GM12892 (cell line): Measurements from ENCODE around the gene LCN6.
A peak's percentile ranks its signal among the peaks of the same experiment; 100 is the strongest.

Source experiments
- DNase-seq: peaks from one replicate; pipeline ENCODE4 v3.0.0; 2011; ENCODE audit not compliant: insufficient read length
- FAIRE-seq: peaks from 2 replicates; lab custom pipeline; 2011; peaks lifted over from hg19 to GRCh38; lab: Jason Lieb, UNC
- POLR2A ChIP-seq: IDR thresholded peaks from 2 replicates; pipeline ENCODE4 v1.6.1; 2011; ENCODE audit warnings: low read depth, low read length, control low read depth
- POLR2AphosphoS5 ChIP-seq: IDR thresholded peaks from 2 replicates; pipeline ENCODE4 v1.6.1; 2011; ENCODE audit warnings: low read depth, low read length, control low read depth
- TAF1 ChIP-seq: IDR thresholded peaks from 2 replicates; pipeline ENCODE4 v1.6.1; 2011; ENCODE audit warnings: low read depth, mild to moderate bottlenecking, control low read depth, low read length, borderline replicate concordance

Gene LCN6

DNA sequence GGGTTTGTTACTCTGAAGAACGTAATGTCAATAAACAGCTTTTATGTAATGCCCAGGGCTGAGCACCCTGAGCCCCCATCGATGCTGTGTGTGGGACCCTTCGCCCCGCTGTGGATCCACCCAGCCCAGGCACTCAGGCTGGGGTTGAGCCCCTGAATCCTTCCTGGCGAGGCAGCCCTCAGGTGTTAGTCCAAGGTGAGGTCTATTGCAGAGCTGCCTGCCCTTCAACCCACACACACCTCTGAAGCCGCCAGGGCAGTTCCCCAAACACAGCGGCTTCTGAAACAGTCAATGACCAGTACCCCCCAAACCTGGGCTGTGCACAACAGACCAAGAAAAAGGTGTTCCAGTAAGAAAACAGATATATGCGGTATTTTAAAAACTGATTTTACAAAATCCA, 24.3 kb downstream of the LCN6 start:
- FAIRE-seq (no peak), DNase-seq (no peak)
- TF ChIP-seq TAF1, result no peak
- TF ChIP-seq POLR2AphosphoS5, result no peak
- no peak for TF ChIP-seq POLR2A

DNA sequence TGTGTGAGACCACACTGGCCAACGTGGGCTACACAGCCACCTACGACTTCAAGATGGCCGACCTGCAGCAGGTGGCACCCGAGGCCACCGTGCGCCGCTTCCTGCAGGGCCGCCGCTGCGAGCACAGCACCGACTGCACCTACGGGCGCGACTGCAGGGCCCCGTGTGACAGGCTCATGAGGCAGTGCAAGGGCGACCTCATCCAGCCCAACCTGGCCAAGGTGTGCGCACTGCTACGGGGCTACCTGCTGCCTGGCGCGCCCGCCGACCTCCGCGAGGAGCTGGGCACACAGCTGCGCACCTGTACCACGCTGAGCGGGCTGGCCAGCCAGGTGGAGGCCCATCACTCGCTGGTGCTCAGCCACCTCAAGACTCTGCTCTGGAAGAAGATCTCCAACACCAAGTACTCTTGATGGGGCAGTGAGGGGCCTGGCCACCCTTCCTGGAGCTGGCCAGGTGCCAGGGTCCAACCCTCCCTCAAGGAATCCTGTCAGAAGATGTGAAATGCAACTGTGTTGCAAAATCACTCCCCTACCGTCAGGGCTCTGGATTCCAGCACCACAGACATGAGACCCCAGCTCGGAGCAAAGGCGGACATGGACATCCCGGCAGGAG, 24.9 kb downstream of the LCN6 start:
- DNase-seq (no peak), FAIRE-seq (no peak)
- TF ChIP-seq TAF1 (no peak), POLR2A (no peak; the same call in 1 of the 2 replicates), POLR2AphosphoS5 (peak; percentile 61; the same call in 1 of the 2 replicates)

DNA sequence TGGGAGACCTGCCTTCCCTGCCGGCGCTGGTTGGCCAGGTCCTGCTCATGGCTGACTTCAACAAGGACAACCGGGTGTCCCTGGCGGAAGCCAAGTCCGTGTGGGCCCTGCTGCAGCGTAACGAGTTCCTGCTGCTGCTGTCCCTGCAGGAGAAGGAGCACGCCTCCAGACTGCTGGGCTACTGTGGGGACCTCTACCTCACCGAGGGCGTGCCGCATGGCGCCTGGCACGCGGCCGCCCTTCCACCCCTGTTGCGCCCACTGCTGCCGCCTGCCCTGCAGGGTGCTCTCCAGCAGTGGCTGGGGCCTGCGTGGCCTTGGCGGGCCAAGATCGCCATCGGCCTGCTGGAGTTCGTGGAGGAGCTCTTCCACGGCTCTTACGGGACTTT, 25.4 kb downstream of the LCN6 start:
- DNase-seq, result no peak
- TF ChIP-seq POLR2A (no peak), POLR2AphosphoS5 (peak; percentile 71)
- no peak for FAIRE-seq

DNA sequence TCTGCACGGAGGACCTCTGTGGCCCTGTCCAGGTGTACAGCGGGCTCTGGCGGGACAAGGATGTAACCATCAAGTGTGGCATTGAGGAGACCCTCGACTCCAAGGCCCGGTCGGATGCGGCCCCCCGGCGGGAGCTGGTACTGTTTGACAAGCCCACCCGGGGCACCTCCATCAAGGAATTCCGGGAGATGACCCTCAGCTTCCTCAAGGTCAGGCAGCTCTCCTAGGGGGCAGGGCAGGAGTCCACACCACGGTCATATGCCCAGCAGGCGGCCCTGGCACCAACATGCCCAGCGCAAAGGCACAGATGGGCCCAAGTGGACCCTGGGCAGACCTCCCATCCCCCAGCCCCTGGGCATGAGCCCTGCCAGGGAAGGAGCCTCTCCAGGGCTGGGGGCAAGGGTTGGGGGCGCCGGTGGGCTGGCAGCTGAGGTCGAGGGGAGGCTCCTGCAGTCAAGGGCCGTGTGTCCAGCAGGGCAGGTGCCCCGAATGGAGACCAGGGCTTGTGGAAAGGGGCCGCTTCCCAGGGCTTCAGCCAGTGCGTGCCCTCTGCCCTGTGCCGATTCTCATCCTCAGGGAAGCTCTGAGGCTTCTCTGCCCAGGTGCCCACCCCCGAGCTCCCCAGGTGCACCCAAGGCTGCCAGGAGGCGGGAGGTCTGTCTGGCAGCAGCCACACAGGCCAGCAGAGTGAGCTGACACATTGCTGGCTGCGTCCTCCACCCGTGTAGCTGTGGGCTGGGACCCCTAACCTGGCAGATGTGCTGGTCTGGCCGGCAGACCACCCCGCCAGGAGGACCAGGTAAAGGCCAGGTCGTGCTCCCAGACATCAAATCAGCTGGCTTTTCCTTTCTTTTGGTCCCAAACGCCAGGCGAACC, 26.0 kb downstream of the LCN6 start:
- no peak for FAIRE-seq
- no peak for DNase-seq
- TF ChIP-seq POLR2A (peak; percentile 40; the same call in 1 of the 2 replicates), POLR2AphosphoS5 (no peak), TAF1 (no peak)

DNA sequence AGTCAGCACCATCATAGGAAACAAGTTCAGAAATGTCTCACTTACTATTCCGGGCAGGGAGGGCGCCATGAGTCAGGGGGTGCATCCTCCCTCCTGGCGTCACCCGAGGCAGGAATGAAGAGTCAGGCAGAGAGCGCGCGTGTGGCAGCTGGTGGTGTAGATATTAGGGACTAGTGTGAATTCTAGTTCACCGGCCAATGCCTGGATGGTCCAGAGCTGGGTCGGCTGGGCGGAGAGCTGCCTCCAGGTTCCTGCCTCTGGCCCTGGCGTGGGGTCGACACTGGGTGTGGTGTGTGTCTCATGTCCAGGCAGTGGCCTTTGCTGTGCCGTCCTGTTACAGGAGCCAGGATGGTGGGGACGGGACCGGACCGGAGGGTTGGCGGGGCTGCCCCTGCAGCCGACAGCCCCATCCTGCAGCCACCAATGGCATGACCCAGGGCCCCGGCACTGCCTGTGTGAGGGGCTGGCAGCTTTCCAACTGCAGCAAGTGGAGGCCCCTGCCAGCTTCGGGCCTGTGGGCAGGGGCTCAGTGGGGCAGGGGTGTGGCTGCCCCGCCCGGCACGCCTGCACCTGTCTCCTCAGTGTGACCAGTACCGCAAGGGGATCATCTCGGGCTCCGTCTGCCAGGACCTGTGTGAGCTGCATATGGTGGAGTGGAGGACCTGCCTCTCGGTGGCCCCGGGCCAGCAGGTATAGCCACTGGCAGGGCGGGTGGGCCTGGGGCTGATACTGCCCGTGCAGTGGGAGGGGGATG, 26.8 kb downstream of the LCN6 start:
- FAIRE-seq, result no peak
- no peak for DNase-seq
- TF ChIP-seq POLR2AphosphoS5 (no peak), TAF1 (no peak), POLR2A (no peak)

DNA sequence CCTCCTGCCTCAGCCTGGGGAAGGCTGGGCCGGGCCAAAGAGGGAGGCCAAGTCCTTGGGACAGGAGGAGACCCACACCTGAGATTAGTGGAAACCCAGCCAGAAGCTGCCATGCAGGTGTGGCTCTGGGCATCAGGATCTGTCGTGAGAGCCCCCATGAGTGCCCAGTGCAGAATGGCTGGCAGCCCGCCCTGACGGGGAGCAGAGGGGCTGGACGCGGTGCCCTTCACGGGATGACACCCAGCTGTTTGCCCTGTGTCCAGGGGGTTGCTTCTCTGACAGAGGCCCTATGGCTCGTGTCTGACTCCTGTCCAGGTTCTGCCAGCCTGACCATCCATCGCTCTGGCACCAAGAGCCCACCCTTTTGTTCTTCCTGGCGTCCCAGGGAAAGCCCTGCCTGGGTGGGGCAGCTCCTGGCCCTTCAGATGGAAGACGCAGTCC, 27.4 kb downstream of the LCN6 start:
- no peak for DNase-seq
- no peak for TF ChIP-seq POLR2A
- no peak for TF ChIP-seq TAF1
- no peak for TF ChIP-seq POLR2AphosphoS5
- FAIRE-seq, result no peak

DNA sequence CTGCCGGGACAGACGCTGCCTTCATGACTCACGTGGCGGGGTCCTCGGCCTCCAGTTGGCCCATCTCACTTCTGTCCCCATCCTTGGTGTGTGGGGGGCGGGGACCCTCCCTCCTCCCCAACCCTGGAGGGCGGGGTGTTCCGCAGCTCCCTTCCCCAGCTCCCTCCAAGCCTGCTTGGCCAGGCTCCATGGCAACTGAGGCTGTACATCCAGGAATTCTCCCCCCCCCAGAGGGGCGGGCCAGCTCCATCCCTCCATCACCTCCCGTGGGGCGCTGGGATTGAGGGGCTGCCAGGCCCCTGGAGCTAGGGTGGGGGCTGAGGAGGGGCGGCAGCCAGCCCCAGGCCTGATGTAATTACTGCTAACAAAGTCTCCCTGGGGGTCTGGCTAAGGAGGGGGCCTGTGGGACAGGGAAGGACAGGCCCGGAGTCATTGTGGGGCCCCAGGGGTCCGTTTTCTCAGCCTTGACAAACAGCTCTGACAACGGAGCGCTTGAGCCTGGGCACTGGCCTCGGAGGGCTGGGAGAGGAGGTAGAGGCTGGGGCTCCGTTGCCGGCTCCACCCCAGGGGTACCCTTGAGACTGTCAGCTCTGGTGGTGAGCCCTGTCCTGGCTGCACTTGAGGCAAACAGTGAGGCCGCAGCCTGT, 28.0 kb downstream of the LCN6 start:
- FAIRE-seq (no peak), DNase-seq (no peak)
- no peak for TF ChIP-seq TAF1
- no peak for TF ChIP-seq POLR2AphosphoS5
- no peak for TF ChIP-seq POLR2A

DNA sequence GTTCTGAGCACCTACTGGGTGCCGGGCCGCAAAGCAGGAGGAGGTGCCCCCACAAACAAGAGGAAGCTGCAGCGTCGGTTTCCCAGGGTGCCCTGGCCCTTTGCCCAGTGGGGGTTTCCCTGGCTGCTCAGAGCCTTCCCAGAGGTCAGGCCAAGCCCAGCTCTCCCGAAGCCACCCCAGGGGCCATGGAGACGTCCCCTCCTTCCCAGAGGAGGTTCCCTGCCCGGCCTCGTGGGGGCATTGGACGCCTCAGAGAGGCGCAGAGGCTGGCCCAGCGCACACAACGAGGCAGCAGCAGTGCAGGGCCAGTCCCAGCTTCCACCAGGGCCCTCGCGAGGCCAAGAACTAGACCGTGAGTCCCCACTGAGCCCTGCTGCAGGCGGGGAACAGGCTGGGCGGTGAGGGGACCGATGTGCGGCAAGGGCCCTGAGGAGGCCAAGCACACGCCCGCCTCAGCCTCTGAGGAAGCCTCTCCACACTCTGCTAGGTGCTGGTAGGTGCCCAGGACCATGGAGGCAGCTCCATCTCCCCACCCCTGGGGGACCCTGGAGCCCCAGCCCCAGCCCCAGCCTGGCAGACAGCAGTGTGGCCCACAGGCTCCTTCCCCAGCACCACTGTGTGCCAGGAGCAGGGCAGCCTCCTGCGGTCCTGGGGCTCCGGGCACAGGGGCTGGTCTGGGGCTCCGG, 29.0 kb downstream of the LCN6 start:
- TF ChIP-seq TAF1, result no peak
- TF ChIP-seq POLR2A, result no peak
- no peak for TF ChIP-seq POLR2AphosphoS5
- no peak for DNase-seq
- FAIRE-seq, result no peak

DNA sequence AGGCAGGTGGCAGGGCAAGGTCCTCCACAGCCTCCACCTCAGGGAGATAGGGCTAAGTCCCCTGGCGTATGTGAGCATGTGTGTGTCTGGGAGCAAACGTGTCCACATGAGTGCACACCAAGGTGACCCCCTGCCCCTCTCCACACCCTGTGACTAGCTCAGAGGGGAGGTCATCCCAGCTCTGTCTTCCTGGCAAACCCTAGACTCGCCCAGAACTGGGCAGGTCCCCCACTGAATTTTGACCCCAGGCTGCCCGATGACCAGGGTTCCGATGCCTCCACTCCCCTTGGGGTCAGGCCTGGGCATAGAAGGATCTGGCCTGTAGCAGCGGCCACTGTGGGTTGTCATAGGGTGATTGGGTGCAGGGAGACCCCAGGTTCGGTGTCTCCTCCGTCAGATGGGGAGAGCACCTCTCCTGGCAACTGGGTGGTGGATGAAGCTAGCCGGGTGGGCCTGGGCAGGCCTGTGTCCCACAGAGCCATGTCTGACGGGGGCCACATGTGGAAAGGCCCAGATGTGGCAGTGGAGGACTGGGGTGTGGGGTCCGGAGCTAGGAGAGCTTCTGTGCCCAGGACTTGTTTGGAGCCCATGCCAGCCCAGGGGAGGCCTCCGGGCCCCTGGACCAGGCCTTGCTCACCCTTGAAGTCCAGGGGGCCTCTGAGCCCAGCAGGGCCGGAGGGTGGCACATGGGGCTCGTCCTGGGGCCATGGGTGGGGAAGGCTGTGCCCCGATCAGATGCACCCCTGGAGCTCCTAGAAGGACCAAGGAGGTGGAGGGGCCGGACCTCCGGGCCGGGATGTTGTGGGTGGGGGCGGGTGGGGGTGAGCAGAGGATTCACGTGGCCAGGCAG, 29.8 kb downstream of the LCN6 start:
- DNase-seq, result no peak

DNA sequence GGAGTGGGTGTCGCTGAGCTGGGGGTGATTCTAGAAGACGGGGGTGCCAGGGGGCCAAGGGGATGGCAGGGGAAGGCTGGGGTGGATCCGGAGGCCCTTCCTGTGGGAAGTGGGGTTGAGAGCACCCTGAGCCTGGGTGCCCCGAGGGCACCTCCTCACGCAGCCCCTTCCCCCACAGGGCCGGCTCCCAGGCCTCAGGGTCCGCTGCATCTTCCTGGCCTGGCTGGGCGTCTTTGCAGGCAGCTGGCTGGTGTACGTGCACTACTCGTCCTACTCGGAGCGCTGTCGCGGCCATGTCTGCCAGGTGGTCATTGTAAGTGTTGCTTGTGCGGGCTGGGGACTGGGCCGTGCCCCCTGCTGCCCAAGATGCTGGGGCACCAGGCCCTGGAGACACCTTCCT, 30.9 kb downstream of the LCN6 start:
- no peak for FAIRE-seq
- DNase-seq, result no peak
- TF ChIP-seq TAF1 (no peak), POLR2AphosphoS5 (no peak), POLR2A (no peak)

More for the DNA sequence above, 29.8 kb downstream of the LCN6 start:
- no peak for TF ChIP-seq POLR2AphosphoS5
- FAIRE-seq, result no peak
